ENCODE measurements around the gene ROR2. TPM values are rescaled to one million over a fixed set of nuclear protein-coding genes. Genes with fewer than 3 reads are reported as not detected.

The ROR2 gene
- total RNA-seq, 1 experiment from 2014 or later: 2.9 TPM

DNA sequence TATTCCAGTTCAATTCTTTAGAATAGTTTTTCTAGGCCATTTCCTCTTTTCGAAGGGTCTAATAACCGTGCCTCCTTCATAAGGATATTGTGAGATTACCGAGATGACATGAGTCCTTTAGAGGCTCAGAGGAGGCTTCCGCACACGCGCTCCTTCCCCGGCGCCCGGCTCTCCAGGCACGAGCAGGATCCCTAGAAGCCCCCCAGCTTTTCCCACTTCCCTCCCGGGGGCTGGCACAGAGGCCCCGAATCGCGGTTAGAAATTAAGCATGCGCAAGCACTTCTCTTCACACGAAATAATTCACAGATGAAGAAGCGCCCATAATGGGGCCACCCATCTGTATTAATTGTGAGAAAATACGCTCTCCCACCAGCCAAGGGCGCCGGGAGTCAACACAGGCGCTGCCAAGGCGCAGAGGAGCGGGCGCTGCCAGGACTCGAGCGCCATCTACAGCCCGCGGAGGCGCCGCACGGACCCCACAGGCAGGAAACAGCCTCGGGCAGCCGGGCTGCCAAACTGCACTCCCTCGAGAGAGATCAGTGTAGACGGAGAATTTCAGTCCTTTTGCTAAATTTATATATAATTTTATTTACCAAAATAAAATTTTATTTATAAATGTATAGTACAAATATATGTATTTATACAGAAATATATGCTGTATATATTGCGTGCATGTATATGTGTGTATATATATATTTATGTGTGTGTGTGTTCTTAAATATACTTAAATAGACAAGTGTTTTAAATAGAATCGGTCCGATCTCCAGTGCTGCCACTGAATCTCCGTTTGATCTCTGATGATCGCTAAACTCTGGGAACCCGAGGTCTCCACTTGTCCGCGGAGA lies 268.3 kb downstream of the ROR2 start:
- DNase-seq (ENCODE audit: low read depth): peak; percentile 72

DNA sequence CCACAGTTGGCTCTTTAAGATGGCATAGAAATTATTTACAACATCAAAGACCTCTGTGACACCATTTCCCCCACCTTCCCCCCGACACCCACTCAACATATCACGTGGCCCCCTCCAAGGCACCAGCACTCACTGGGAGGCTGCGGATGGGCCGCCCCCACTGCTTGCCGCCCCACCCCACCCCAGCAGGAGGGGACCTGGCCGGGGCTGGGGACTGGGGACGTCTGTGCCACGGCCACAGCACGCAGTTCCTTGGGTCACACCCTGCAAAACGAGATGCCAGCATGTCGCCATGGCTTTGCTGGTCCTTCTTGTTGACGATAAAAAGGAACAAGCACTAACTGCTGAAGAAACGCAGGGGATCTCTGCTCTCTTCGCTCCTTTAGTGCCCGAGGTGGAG lies 269.0 kb downstream of the ROR2 start:
- DNase-seq (ENCODE audit: low read depth): no peak

DNA sequence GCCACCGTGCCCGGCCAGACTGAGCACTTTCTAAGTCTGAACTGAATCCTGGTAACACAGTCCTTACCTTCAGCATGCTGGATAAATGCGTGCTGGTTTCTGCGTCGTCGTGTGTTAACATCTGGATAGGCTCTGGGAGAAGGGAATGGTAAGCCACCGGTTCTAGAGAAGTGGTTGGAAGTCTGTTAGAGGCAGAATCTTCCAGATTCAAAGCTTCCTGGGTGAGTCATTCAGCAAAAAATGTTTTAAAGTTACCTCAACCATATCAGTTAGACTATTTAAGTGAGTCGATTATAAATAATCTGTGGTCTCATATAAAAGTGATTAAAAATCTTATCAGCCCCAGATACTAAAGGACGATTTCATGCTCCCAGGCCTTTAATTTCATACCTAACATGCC lies 269.9 kb downstream of the ROR2 start:
- DNase-seq (ENCODE audit: low read depth): peak; percentile 39

DNA sequence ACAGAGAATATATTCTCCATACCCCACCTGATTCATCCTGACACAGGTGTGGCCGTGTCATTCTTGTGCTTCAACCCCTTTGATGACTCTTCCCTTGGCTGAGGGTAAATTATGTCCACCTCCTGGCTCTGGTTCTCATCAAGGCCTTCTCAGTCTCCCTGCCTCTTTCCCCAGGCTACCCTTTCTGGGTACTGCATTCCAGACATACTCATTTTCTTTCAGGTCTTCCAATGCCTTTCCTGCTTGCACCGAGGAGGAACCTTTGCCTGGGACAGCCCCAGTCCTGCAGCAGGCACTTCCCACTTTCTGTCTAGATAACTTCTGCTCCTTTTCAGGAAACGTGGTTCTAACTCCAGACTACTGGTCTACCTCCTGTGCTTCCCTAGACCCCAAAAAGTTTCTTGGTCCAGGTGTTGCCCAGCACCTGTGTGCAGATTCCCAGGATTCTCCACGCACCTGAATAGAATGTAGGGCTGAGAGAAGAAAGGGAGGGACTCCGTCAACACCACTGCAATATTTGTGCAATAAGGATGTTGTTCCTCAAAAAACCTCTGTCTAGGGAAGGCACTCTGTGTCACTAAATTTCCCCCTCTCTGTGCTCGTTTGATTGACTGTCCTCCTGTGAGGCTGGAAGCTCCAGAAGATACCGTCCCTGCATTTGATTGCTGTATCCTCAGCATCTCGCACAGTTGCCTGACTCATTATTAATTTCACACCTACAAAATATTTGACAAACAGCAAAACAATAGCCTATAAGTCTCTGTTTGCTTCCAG lies 271.0 kb downstream of the ROR2 start:
- DNase-seq (ENCODE audit: low read depth): no peak

DNA sequence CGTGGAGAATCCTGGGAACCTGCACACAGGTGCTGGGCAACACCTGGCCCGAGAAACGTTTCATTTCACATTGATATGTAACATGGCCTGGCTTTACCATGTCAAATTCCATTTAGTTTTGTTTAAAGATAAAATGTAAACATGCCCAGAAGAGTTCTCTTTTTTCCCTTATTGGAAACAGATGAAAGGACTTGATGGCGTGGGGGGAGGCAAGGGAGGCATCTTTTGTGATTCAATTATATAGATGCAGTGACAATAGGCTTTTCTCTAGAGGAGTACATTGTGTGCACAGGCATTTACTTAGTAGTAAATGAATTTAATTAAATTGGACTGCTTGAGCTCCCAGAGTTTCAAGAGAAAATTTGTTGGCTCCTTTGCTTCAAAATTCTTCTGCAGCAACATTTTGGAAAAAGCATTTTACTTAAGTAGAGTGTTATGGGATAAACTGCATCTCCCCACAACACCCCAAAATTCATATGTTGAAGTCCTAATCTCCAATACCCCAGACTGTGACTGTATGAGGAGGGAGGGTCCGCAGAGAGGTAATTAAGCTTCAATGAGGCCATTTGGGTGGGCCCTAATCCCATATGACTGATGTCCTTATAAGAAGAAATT lies 272.1 kb downstream of the ROR2 start:
- no peak for DNase-seq (ENCODE audit: low read depth)

DNA sequence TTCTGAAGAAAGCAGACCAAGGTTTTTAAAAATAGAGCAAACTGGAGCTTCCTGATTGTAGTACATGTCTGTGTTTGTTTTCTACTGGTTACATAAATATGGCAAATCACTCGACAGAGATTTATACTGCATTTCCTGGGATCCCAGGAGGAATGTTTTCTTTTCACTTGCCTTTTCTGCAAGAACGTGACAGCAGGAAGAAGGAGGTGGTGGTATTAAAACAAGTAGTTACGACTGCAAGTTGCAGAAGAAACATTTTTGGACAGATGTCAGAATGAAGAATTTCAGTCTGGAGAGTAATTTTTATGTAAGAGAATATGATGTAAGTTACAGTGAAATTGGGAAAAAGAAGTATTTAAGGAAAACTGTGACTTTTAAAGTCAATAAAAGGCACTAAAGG lies 272.7 kb downstream of the ROR2 start:
- DNase-seq (ENCODE audit: low read depth): no peak

DNA sequence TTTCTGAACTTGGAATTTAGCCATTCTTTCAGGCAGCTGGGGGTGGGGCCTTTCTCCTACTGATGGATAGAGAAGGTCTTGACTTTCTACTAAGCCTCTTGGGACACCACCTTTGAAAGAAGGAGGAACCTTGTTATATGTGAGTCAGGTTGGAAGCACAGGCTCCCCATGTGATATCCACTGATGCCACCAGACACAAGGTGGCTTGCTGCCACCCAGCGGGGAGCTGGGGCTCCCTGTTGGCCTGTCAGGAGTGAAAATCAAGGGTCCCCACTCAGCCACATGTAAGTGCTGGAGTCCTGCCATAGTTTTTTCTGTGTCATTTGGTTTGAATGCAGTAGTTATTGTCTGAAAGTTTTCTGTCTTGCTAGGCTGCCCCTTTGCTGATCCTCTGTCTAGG lies 274.0 kb downstream of the ROR2 start:
- DNase-seq (ENCODE audit: low read depth): peak; percentile 68

DNA sequence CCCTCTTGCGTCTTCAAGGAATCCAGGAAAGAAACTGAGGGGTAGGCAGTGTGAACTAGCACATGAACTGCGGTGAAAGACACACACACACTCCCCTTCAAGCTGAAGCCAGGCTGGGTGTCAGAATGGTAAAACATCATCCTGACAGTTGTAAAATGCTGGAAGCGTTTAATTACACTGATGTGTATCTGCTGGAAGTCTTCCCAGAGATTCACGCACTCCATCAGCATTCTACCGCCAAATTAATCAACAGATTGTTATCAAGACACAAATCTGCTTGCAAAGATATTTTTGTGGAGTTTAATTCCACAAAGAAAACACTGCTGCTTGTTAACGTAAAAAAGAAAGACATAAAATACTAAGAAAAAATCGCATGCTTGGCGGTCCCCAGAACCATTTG lies 285.4 kb downstream of the ROR2 start:
- no peak for DNase-seq (ENCODE audit: low read depth)

DNA sequence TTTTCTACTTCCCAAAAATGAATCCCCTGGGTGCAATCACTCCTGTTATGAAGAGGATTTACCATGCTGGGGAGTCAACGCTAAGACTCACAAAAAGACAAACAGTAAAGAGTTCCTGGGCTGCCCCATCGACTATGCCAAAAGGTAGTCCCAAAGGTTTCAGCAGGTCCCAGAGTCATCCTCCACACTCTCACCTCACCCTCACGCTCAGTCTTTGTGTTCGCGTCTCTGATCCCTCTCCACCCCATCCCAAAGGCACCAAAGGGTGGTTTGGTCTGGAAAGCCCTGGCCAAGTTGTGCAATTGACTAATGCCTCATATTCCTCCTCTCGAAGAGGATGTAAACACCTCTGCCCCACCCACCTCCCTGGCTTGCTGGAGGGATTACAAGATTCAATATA lies 286.2 kb downstream of the ROR2 start:
- no peak for DNase-seq (ENCODE audit: low read depth)

DNA sequence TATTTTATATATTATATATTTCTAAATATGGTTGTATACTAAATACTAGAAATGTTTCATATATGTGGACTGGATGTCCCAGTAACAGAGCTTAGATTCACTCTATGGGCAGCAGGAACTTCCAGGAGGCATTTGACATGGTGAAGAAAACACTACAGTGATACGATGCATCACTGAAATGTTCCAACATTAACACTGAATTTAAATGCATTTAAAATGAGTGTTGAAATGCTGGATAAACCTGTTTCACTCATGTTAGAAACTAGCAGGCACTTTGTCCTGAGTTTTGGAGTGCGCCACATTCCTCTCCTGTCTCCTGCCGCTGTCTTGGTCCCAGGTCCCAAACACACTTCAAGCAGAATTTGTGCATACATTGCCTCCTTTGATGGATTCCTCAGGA lies 288.6 kb downstream of the ROR2 start:
- DNase-seq (ENCODE audit: low read depth): no peak

DNA sequence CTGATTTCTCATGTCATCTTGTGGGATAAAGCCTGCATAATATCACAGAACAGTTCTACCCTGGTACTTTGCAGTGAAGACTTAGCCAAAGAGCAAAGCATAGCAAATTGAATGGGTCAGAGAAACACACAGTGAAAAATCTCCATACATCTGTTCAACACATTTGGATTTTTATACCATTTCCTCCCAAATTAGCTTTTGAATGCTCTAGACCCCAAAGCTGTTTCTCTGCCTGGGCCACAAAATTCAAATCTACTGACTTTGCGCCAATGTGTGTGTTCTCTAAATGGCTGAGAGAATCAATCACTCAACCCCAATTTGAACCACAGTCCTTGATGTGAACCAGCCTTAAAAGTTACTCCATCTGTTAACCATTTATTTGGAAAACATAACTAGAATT lies 289.5 kb downstream of the ROR2 start:
- DNase-seq (ENCODE audit: low read depth): no peak

DNA sequence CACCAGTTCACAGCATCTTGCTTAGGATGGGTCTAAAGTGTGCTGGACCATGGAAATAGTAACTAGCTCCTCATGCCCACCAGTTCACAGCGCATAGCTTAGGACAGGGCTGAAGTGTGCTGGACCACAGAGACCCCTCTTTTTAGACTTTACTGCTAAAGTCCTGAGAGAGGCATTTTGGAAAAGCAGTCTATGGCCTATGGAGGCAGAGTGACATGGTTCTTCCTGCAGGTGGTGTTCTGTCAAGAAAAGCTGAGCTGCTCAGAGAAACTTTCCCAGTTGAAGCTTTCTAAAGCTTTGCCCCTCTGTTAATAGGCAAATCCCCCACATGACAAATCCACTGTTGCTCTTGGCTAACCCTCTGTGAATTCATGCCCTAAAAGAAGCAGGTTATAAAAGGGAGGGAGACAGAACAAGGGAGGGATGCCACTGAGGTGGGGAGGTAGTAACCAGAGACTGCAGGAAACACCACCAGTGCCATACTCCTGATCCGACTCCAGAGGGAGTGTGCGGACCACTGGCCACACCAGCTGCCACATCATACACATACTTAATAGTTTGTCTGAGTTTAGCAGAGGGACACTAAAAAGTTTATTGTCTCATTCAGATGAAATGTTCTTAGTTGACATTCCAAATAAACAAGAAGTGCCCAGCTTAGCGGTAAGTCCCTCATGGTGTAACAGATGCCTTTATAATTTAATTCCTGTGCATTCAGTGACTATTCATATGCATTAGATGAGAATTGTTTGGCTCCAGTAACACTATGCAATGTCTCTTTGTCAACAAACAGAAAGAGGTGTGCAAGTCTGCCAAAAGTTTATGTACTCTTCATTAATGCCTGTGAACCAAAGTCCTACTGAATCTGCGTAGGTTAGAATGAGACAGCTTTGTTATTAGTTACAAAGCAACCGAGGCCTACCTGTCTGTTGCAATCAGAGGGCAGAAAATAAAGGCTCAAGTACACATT lies 290.2 kb downstream of the ROR2 start:
- peak; percentile 20 for DNase-seq (ENCODE audit: low read depth)

DNA sequence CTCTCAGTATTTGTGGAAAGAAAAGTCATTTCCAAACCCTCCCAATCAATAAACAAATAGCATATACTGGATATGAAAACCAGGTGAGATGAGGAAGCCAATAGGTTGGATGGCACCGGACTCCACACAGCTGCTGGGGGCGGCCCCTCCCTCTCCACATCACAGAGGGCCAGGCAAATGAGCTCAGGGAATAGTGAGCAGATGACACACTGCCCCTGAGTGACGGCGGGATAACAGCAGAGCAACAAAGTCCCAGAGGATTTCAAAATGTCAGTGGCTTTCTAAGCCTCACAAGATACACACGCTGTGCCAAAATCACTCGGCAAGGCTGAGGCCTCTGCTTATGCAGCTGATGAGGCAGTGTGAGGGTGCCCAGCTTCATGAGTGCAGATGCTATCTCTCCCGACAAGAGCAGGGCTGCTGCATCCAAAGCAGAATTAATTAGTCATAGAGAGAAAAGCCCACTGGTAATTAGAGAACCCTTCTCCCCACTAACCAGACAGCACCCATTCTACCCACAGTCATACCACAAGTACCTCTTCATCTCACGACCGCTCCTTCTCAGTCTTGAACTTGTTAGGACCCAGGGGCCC lies 291.4 kb downstream of the ROR2 start:
- no peak for DNase-seq (ENCODE audit: low read depth)

DNA sequence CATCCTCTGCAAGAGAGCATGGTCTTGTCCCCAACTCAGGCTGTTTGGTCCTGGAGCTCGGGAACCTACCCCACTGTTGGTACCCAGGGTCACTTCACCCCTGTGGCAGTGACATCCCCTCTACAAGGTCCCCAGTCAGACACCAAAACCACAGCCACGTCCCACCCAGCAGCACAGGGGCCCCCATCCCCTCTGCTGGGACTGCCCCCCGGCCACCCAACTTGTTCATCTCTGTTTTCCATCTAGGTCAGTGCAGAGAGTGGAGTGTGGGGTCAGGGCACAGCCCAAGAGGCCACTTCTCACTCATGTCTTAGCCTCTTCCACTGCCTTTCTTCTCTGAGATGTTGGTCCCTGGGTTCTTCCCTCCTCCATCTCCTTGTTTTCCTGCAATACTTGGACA lies 292.5 kb downstream of the ROR2 start:
- DNase-seq (ENCODE audit: low read depth): no peak

DNA sequence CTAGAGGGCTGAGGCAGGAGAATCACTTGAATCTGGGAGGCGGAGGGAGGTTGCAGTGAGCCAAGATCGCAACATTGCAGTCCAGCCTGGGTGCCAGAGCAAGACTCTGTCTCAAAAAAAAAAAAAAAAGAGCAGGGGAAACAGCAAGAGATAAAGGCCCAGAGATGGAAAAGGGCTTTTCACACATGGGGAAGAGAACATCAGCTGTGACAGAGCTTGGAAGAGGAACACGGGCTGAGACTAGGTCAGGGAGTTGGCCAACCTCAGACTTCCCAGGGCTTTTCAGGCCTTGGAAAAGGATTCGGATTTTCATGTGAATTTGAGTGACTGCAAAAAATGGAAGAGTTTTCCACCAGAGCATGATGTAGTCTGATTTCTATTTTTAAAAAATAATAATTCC lies 294.4 kb downstream of the ROR2 start:
- DNase-seq (ENCODE audit: low read depth): no peak

DNA sequence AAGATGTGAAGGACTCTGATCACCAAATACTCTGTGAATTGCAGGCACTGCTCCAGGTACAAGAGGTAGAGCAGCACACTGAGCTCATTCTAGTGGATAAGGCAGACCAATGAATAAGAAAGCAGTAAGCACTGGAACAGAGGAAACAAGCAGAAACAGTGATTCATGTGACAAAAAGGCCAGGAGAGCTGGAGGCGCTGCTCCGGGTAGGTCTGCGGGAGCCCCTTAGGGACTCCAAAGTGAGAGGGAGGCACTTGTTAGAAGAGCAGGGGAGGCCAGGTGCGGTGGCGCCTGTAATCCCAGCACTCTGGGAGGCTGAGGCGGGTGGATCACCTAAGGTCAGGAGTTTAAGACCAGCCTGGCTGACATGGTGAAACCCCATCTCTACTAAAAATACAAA lies 294.8 kb downstream of the ROR2 start:
- no peak for DNase-seq (ENCODE audit: low read depth)

DNA sequence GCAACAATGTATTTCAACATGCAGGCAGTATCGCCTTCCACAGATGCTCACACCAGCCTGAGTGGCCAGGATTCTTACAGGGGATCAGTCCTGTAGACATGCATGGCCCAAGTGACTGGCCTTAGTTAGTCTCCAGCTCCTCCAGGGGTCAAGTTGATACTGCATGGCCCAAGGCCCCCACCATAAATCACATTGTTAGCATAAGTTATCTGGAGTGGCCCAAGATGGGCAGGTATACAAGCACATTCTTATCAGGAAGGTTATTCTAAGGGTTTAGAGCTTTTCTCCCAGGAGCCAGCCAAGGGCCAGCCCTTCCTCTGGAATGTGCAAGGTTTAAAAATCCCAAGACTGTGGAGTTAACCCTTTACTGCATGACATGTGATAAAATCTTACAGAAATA lies 295.5 kb downstream of the ROR2 start:
- no peak for DNase-seq (ENCODE audit: low read depth)

DNA sequence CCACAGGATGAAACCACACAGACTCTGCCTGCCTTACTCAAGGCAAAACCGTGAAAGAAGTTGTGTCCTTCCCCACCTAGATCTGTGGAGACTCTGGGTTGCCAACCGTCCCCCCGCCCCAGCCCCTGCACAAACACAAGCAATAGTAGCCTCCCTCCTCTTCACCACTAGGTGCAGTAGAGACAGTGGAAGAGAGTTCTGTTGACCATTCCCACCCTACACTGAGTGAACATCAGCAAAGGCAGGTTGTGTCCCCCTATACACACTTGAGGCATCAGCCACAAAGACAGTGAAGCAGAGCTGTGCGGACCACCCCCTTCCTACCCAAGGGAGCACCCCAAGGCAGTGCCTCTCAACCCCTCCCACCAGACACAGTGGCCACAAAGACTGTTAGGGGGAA lies 302.7 kb downstream of the ROR2 start:
- no peak for DNase-seq (ENCODE audit: low read depth)

DNA sequence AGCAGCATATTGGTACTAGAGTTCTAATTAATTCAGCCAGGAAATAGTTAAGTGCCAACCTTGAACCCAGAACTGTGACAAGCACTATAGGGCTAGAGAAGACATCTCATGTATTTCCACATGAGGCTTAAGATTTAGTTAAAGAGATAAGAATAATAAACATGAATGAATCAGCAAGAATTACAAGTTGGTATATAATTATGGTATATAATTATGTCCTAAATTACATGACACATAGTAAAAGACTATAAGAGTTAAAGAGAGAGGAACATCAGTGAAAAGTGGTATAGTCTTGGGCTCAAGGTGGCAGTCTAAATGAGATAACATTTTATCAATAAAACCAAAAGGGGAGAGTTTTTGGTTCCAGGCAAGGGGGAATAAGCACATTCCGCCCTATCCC lies 303.3 kb downstream of the ROR2 start:
- no peak for DNase-seq (ENCODE audit: low read depth)

DNA sequence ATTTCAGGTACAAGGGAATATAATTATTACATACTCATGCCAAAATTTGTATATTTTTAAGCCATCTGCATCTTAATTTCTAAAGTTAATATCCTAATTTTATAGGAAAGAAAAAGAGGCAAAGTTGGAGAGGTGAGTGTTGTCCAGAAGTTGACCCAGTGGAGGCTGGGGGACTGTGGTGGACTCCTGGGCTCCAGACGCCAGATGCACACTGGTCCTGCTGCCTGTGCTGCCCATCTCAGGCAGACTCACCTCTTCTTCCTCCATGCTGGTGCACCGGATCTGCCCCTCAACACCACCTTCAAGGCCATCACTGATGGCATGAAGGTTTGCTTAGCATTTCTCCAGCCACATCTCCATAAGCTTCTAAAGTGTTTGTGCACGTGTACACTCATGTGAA lies 305.6 kb downstream of the ROR2 start:
- DNase-seq (ENCODE audit: low read depth): no peak

DNA sequence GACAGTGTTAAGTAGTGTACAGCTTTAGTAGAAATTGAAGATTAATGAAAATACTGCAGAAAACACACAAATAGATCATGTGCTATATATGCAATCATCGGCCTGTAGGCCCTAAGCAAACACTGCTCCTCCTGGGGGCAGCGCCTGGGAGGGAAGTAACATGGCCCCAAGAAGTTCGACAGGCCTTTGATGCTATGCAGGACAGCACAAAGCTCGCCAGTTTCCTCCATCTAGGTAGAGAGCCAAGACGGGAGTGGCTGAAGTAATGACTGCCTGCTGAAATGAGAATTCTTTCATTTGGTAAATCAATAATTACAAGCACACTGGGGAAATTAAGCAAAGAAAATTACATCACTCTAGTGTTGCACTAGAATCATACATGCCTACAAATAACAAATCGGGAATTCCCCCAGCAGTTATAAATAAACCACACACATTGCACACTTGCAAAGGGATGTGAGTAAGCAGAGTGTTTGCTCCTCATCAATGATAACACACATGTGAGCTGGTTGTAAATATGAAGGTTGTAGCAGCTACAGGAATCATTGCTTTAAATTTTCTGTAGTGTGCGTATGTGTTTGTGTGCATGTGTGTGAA lies 306.4 kb downstream of the ROR2 start:
- DNase-seq (ENCODE audit: low read depth): no peak

All from M059J (cell line).